ENCODE data around the gene IFT74. TPM values are rescaled to one million over a fixed set of nuclear protein-coding genes. Genes with fewer than 3 reads are reported as not detected.

IFT74 gene
- total RNA-seq, 1 donor from 2014 or later = 25.1 TPM

DNA sequence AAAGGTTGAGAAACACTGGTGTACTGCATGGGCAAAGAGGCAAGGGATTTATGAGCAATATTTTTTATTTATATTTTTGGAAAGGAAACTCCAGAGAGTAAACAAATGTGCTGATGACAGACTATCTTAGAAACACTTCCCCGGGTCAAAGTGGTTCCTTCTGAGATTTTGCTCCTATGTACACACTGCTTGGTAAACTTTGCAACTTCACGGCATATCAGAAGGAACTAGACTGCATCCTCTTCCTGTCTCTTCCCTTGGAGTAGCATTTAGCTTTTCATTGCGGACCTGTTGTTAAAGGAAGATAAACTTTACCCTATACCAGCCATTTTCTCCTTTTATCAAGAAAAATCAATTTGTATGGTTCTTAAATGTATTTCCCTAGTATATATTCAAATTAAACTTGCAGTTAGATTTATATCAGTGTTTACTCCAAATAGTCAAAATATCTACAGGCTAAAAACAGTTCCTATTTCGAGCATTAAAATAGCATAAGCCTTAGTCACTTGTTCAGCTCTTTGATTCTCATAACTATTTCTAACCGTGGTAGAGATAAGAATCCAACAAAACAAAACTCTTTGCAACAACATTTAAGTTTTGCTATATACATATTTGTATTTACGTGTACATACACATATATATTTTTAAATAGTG, 97.3 kb downstream of the IFT74 start:
- Mint-ChIP-seq H3K4me1 (ENCODE audit: low read depth) (peaks cover 15% of the 10 kb centered on the region), H3K9me3 (ENCODE audit: low read depth) (peaks cover 2% of the 10 kb centered on the region), H3K27me3 (no peaks in the 10 kb centered on the region), H3K4me3 (ENCODE audit: low read depth) (no peak overlapping the region), H3K36me3 (ENCODE audit: insufficient read depth) (peaks cover 12% of the 10 kb centered on the region), H3K27ac (no peak overlapping the region)
- DNase-seq (ENCODE audit: low spot score, unreplicated experiment) = no peak
- TF ChIP-seq, protein P1, sequence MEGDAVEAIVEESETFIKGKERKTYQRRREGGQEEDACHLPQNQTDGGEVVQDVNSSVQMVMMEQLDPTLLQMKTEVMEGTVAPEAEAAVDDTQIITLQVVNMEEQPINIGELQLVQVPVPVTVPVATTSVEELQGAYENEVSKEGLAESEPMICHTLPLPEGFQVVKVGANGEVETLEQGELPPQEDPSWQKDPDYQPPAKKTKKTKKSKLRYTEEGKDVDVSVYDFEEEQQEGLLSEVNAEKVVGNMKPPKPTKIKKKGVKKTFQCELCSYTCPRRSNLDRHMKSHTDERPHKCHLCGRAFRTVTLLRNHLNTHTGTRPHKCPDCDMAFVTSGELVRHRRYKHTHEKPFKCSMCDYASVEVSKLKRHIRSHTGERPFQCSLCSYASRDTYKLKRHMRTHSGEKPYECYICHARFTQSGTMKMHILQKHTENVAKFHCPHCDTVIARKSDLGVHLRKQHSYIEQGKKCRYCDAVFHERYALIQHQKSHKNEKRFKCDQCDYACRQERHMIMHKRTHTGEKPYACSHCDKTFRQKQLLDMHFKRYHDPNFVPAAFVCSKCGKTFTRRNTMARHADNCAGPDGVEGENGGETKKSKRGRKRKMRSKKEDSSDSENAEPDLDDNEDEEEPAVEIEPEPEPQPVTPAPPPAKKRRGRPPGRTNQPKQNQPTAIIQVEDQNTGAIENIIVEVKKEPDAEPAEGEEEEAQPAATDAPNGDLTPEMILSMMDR (IDR thresholded peaks at IDR 0.05; ENCODE audit: unreplicated experiment) = no peak

DNA sequence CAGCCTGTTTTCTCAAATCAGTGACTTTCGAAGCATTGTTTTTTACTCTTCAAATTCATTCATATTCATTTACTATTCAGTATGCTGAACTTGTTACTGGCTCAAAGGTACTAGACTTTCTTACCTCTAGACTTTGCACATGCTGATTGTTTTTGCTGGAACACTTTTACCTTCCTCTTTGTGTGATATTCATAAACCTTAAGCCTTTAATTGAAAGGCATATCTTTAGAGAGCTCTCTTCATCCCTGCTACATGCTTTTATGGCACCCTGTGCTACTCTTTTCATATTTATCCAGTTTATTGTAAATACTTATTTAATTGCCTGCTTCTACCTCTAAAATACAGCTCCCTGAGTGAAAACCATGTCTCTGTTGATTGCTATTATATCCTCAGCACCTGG, 97.9 kb downstream of the IFT74 start:
- peaks cover 2% of the 10 kb centered on the region for H3K9me3 Mint-ChIP-seq (ENCODE audit: low read depth)
- peaks cover 15% of the 10 kb centered on the region for H3K4me1 Mint-ChIP-seq (ENCODE audit: low read depth)
- H3K36me3 Mint-ChIP-seq (ENCODE audit: insufficient read depth) = peaks cover 11% of the 10 kb centered on the region
- no peak for DNase-seq (ENCODE audit: low spot score, unreplicated experiment)
- H3K27ac Mint-ChIP-seq = no peak overlapping the region
- H3K27me3 Mint-ChIP-seq = no peaks in the 10 kb centered on the region
- no peak overlapping the region for H3K4me3 Mint-ChIP-seq (ENCODE audit: low read depth)
- TF ChIP-seq, protein P1 (IDR thresholded peaks at IDR 0.05; ENCODE audit: unreplicated experiment) = no peak

DNA sequence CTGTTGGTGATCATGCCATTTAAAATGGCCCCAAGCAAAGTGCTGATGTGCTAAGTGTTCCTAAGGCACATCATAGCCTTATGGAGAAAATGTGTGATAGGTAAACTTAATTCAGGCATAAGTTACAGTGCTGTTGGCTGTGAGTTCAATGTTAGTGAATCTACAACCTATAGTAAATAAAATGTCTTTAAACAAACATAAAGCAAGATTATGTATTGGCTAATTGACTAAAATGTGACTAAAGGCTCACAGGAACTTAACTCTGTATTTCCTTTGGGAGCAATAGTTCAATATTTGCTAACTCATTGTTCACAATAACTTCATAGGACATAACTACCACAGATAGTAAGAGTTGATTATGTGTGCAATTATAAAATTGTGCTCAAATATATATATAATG, 98.6 kb downstream of the IFT74 start:
- TF ChIP-seq, protein P1 (IDR thresholded peaks at IDR 0.05; ENCODE audit: unreplicated experiment) = no peak
- peaks cover 2% of the 10 kb centered on the region for H3K9me3 Mint-ChIP-seq (ENCODE audit: low read depth)
- H3K27me3 Mint-ChIP-seq = no peaks in the 10 kb centered on the region
- DNase-seq (ENCODE audit: low spot score, unreplicated experiment) = no peak
- H3K4me3 Mint-ChIP-seq (ENCODE audit: low read depth) = no peak overlapping the region
- peaks cover 15% of the 10 kb centered on the region for H3K4me1 Mint-ChIP-seq (ENCODE audit: low read depth)
- H3K27ac Mint-ChIP-seq = peak overlapping the region; percentile 8
- H3K36me3 Mint-ChIP-seq (ENCODE audit: insufficient read depth) = peaks cover 12% of the 10 kb centered on the region

DNA sequence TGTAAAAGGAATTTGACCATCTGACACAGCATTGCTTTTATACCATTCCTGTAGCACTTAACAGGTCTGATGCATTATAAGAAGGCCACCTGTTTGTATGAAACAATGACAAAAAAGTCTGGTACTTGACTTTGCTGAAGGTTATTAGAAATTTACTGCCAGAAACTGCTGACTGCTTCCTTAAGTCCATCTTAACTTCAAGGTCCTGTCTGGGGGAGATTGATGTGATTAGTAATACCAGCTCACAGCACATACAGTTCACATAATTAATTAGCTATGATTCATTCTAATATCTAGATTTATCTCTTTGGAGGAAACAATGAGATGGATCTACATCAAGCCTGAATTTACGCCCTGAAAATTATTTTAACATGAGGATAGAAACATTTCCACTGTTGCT, 103.2 kb downstream of the IFT74 start:
- Mint-ChIP-seq H3K27ac (no peak overlapping the region), H3K36me3 (ENCODE audit: insufficient read depth) (peaks cover 12% of the 10 kb centered on the region), H3K9me3 (ENCODE audit: low read depth) (no peaks in the 10 kb centered on the region), H3K4me3 (ENCODE audit: low read depth) (no peak overlapping the region), H3K4me1 (ENCODE audit: low read depth) (peaks cover 7% of the 10 kb centered on the region), H3K27me3 (no peaks in the 10 kb centered on the region)
- TF ChIP-seq, protein P1 (IDR thresholded peaks at IDR 0.05; ENCODE audit: unreplicated experiment) = no peak
- DNase-seq (ENCODE audit: low spot score, unreplicated experiment) = no peak

DNA sequence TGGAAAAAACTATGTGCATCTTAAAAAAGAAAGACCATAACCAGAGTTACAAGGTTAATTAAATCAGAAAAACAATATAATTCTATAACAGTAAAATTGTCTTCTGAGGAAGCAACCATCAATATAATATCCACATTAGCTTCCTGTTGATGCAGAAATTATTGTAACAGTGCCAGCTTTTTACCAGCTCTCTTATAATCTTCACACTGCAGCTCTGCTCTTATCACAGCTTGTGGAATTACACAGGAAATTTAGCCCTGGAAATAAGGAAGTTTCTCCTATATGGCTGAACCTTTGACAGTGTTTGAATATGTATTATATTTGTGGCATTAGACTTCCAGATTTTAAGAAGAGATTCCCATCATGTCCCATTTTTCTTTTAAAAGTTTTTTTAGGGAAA, 103.7 kb downstream of the IFT74 start:
- TF ChIP-seq, protein P1 (IDR thresholded peaks at IDR 0.05; ENCODE audit: unreplicated experiment) = no peak
- no peak overlapping the region for H3K27ac Mint-ChIP-seq
- no peak overlapping the region for H3K4me3 Mint-ChIP-seq (ENCODE audit: low read depth)
- DNase-seq (ENCODE audit: low spot score, unreplicated experiment) = no peak
- H3K4me1 Mint-ChIP-seq (ENCODE audit: low read depth) = peaks cover 4% of the 10 kb centered on the region
- H3K27me3 Mint-ChIP-seq = no peaks in the 10 kb centered on the region
- no peaks in the 10 kb centered on the region for H3K9me3 Mint-ChIP-seq (ENCODE audit: low read depth)
- peaks cover 12% of the 10 kb centered on the region for H3K36me3 Mint-ChIP-seq (ENCODE audit: insufficient read depth)

Measured in progenitor cell of endocrine pancreas (in vitro differentiated cells).